ENCODE measurements around the gene RNH1. TPM values are rescaled to one million over a fixed set of nuclear protein-coding genes. Genes with fewer than 3 reads are reported as not detected.

Gene RNH1
- total RNA-seq, 4 donors from 2014 or later = 191 to 259 (median 231) TPM

GRCh38 chr11:492427-493226 lies 14.4 kb downstream of the RNH1 start:
- H3K36me3 ChIP-seq = peaks cover 31 to 32% of the 10 kb centered on the region in 2 donors
- H3K27me3 ChIP-seq = no peaks in the 10 kb centered on the region
- H3K4me3 ChIP-seq (replicated peaks in 1 of 3) = no peak overlapping the region
- WGBS, 2 donors = 72 to 76% methylated on average over 21 to 25 of the region's 32 CpGs
- no peaks in the 10 kb centered on the region for H3K9me3 ChIP-seq
- TF ChIP-seq POLR2A (IDR thresholded peaks at IDR 0.05) (no peak), CTCF (IDR thresholded peaks at IDR 0.05) (no peak)
- intact Hi-C loops (cut with DNase I) = no loop called here
- peak; percentile 44 to 47 for DNase-seq
- peaks cover 0 to 3% of the 10 kb centered on the region in 2 donors for H3K4me1 ChIP-seq
- H3K27ac ChIP-seq = no peak overlapping the region

- DNase-seq = no peak
- H3K36me3 ChIP-seq = peaks cover 19 to 28% of the 10 kb centered on the region in 2 donors
- WGBS, 2 donors = 88 to 100% methylated on average over 3 of the region's 7 CpGs
- H3K27me3 ChIP-seq = no peaks in the 10 kb centered on the region
- TF ChIP-seq POLR2A (IDR thresholded peaks at IDR 0.05) = no peak
- TF ChIP-seq CTCF (IDR thresholded peaks at IDR 0.05) = no peak
- intact Hi-C loops (cut with DNase I) = no loop called here
- no peak overlapping the region for H3K27ac ChIP-seq
- H3K9me3 ChIP-seq = no peaks in the 10 kb centered on the region
- no peak overlapping the region for H3K4me3 ChIP-seq (replicated peaks in 1 of 3)
- peaks cover 0 to 3% of the 10 kb centered on the region in 2 donors for H3K4me1 ChIP-seq
Measured at GRCh38 chr11:491358-491757, 15.7 kb downstream of the RNH1 start.

GRCh38 chr11:490930-491260 lies 16.1 kb downstream of the RNH1 start:
- TF ChIP-seq CTCF (IDR thresholded peaks at IDR 0.05) = no peak
- no peak for TF ChIP-seq POLR2A (IDR thresholded peaks at IDR 0.05)
- no peaks in the 10 kb centered on the region for H3K27me3 ChIP-seq
- H3K4me3 ChIP-seq (replicated peaks in 1 of 3) = no peak overlapping the region
- peaks cover 19 to 24% of the 10 kb centered on the region in 2 donors for H3K36me3 ChIP-seq
- whole genome bisulfite sequencing, 2 donors = 95% methylated on average over 5 to 14 of the region's 15 CpGs
- intact Hi-C loops (cut with DNase I) = no loop called here
- DNase-seq = no peak
- no peaks in the 10 kb centered on the region for H3K9me3 ChIP-seq
- H3K4me1 ChIP-seq = peaks cover 0 to 3% of the 10 kb centered on the region in 2 donors
- no peak overlapping the region for H3K27ac ChIP-seq

DNA sequence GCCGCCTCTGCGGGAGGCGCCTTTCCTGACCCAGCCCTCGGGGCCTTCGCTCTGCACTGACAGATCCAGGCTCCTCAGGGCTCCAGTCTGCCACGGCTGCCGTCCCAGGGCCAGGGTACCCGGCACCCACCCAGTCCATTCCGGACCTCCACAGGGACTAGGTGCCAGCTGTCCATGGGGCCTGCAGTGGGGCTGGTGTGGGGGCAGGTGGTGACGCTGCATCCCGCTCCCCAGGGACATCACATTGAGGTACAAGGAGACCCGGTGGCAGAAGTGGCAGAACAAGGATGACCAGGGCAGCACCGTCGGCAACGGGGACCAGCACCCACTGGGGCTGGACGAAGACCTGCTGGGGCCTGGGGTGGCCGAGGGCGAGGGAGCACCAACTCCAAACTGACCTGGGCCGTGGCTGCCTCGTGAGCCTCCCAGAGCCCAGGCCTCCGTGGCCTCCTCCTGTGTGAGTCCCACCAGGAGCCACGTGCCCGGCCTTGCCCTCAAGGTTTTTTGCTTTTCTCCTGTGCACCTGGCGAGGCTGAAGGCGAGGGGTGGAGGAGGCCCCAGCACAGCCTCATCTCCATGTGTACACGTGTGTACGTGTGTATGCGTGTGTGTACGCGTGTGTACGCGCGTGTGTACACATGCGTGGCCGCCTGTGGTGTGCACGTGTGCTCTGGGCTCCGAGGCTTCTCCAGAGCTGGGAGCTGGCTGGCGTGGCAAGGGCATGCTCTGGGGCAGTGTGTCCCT lies 16.7 kb downstream of the RNH1 start:
- DNase-seq = no peak
- TF ChIP-seq CTCF (IDR thresholded peaks at IDR 0.05) = no peak
- no peak overlapping the region for H3K4me3 ChIP-seq (replicated peaks in 1 of 3)
- peaks cover 19 to 23% of the 10 kb centered on the region in 2 donors for H3K36me3 ChIP-seq
- intact Hi-C loops (cut with DNase I) = no loop called here
- H3K9me3 ChIP-seq = no peaks in the 10 kb centered on the region
- no peaks in the 10 kb centered on the region for H3K27me3 ChIP-seq
- WGBS, 2 donors = 92 to 94% methylated on average over 19 to 36 of the region's 38 CpGs
- H3K4me1 ChIP-seq = peaks cover 0 to 3% of the 10 kb centered on the region in 2 donors
- H3K27ac ChIP-seq = no peak overlapping the region

All from thyroid gland (tissue), 4 donors.